ENCODE measurements around the gene CYP3A4.
A peak's percentile ranks its signal among the peaks of the same experiment; 100 is the strongest.
"Not testable (repeated sequence)": the region's sequence is repeated elsewhere in the genome, so short reads cannot be mapped to it uniquely, and the experiment has no call there.

CYP3A4 gene

GRCh38 chr7:99730238-99730810, 53.7 kb downstream of the CYP3A4 start:
- FAIRE-seq = no peak
- no peak for DNase-seq (ENCODE audit: insufficient read length, low spot score)

- FAIRE-seq (no peak), DNase-seq (ENCODE audit: insufficient read length, low spot score) (peak; percentile 11)
These were observed 54.3 kb downstream of the CYP3A4 start for GRCh38 chr7:99729486-99730237.

GRCh38 chr7:99728615-99729014, 55.4 kb downstream of the CYP3A4 start:
- DNase-seq (ENCODE audit: insufficient read length, low spot score) (no peak), FAIRE-seq (no peak)

GRCh38 chr7:99723201-99723600, 60.8 kb downstream of the CYP3A4 start:
- FAIRE-seq; DNase-seq (ENCODE audit: insufficient read length, low spot score): not testable (repeated sequence)

- FAIRE-seq (no peak), DNase-seq (ENCODE audit: insufficient read length, low spot score) (no peak)
These were observed 63.0 kb downstream of the CYP3A4 start for GRCh38 chr7:99720800-99721595.

- DNase-seq (ENCODE audit: insufficient read length, low spot score) (no peak), FAIRE-seq (no peak)
These were observed 63.8 kb downstream of the CYP3A4 start for GRCh38 chr7:99719996-99720769.

GRCh38 chr7:99713995-99714570, 69.9 kb downstream of the CYP3A4 start:
- DNase-seq (ENCODE audit: insufficient read length, low spot score) (no peak), FAIRE-seq (no peak)

GRCh38 chr7:99709838-99710578, 74.0 kb downstream of the CYP3A4 start:
- FAIRE-seq (no peak), DNase-seq (ENCODE audit: insufficient read length, low spot score) (no peak)

GRCh38 chr7:99709260-99709659, 74.7 kb downstream of the CYP3A4 start:
- DNase-seq (ENCODE audit: insufficient read length, low spot score) (no peak), FAIRE-seq (no peak)

- no peak for FAIRE-seq
These were observed 76.9 kb downstream of the CYP3A4 start for GRCh38 chr7:99707096-99707495.

More at GRCh38 chr7:99707096-99707495, 76.9 kb downstream of the CYP3A4 start:
- DNase-seq (ENCODE audit: insufficient read length, low spot score) = no peak
